Measurements from ENCODE around the gene RSL1D1.
"Not testable (repeated sequence)": the region's sequence is repeated elsewhere in the genome, so short reads cannot be mapped to it uniquely, and the experiment has no call there.

The RSL1D1 gene

GRCh38 chr16:11794996-11795886, 56.1 kb downstream of the RSL1D1 start:
- in situ Hi-C loops (cut with HindIII; ENCODE audit: low sequenced_read_pairs), result no loop called here
- no peak for DNase-seq (ENCODE audit: low read depth)
- no peak for TF ChIP-seq CTCF (IDR thresholded peaks at IDR 0.05; ENCODE audit: low read depth, low read length, missing control alignments)
- peak overlapping the region; percentile 99 for H3K4me3 ChIP-seq (ENCODE audit: low read depth, low read length)

GRCh38 chr16:11794447-11794846, 56.9 kb downstream of the RSL1D1 start:
- in situ Hi-C loops (cut with HindIII; ENCODE audit: low sequenced_read_pairs), result no loop called here
- TF ChIP-seq CTCF (IDR thresholded peaks at IDR 0.05; ENCODE audit: low read depth, low read length, missing control alignments), result no peak
- H3K4me3 ChIP-seq (ENCODE audit: low read depth, low read length), result no peak overlapping the region
- no peak for DNase-seq (ENCODE audit: low read depth)

GRCh38 chr16:11793840-11794239, 57.5 kb downstream of the RSL1D1 start:
- H3K4me3 ChIP-seq (ENCODE audit: low read depth, low read length), result no peak overlapping the region
- TF ChIP-seq CTCF (IDR thresholded peaks at IDR 0.05; ENCODE audit: low read depth, low read length, missing control alignments), result no peak
- no peak for DNase-seq (ENCODE audit: low read depth)
- in situ Hi-C loops (cut with HindIII; ENCODE audit: low sequenced_read_pairs), result no loop called here

GRCh38 chr16:11792410-11793241, 58.7 kb downstream of the RSL1D1 start:
- no peak overlapping the region for H3K4me3 ChIP-seq (ENCODE audit: low read depth, low read length)
- in situ Hi-C loops (cut with HindIII; ENCODE audit: low sequenced_read_pairs), result no loop called here
- TF ChIP-seq CTCF (IDR thresholded peaks at IDR 0.05; ENCODE audit: low read depth, low read length, missing control alignments), result no peak
- no peak for DNase-seq (ENCODE audit: low read depth)

- in situ Hi-C loops (cut with HindIII; ENCODE audit: low sequenced_read_pairs), result no loop called here
- no peak for TF ChIP-seq CTCF (IDR thresholded peaks at IDR 0.05; ENCODE audit: low read depth, low read length, missing control alignments)
- DNase-seq (ENCODE audit: low read depth), result no peak
- no peak overlapping the region for H3K4me3 ChIP-seq (ENCODE audit: low read depth, low read length)
Observed at GRCh38 chr16:11791144-11791828, 60.1 kb downstream of the RSL1D1 start.

GRCh38 chr16:11788914-11789313, 62.4 kb downstream of the RSL1D1 start:
- no peak for TF ChIP-seq CTCF (IDR thresholded peaks at IDR 0.05; ENCODE audit: low read depth, low read length, missing control alignments)
- DNase-seq (ENCODE audit: low read depth), result no peak
- no peak overlapping the region for H3K4me3 ChIP-seq (ENCODE audit: low read depth, low read length)
- in situ Hi-C loops (cut with HindIII; ENCODE audit: low sequenced_read_pairs), result no loop called here

GRCh38 chr16:11784980-11785599, 66.3 kb downstream of the RSL1D1 start:
- H3K4me3 ChIP-seq (ENCODE audit: low read depth, low read length); DNase-seq (ENCODE audit: low read depth); in situ Hi-C loops (cut with HindIII; ENCODE audit: low sequenced_read_pairs): not testable (repeated sequence)

GRCh38 chr16:11784381-11784780, 67.0 kb downstream of the RSL1D1 start:
- in situ Hi-C loops (cut with HindIII; ENCODE audit: low sequenced_read_pairs); H3K4me3 ChIP-seq (ENCODE audit: low read depth, low read length); DNase-seq (ENCODE audit: low read depth): not testable (repeated sequence)

Measured in astrocyte of the cerebellum (primary cell).